Stimulated activated naive CD8-positive, alpha-beta T cell treated with anti-CD3 and anti-CD28 coated beads, Interleukin-15, Interleukin-2, amounts not matched to agents 100 ng/mL and 50 ng/mL, for 24 hours (primary cell): ENCODE measurements around the gene ASPDH.
"Not testable (repeated sequence)": the region's sequence is repeated elsewhere in the genome, so short reads cannot be mapped to it uniquely, and the experiment has no call there.

Source experiments
- H3K27ac Mint-ChIP-seq: one replicate; pipeline ENCODE4 v1.8.0; 2021; ENCODE audit warnings: mild to moderate bottlenecking, mixed read lengths
- H3K27me3 Mint-ChIP-seq: one replicate; pipeline ENCODE4 v1.8.0; 2021; ENCODE audit warnings: mixed read lengths
- H3K36me3 Mint-ChIP-seq: one replicate; pipeline ENCODE4 v1.8.0; 2021; ENCODE audit warnings: low read depth, mixed read lengths
- H3K4me1 Mint-ChIP-seq: one replicate; pipeline ENCODE4 v1.8.0; 2021; ENCODE audit warnings: low read depth, mixed read lengths
- H3K4me3 Mint-ChIP-seq: one replicate; pipeline ENCODE4 v1.8.0; 2021; ENCODE audit warnings: mild to moderate bottlenecking, mixed read lengths
- H3K9me3 Mint-ChIP-seq: one replicate; pipeline ENCODE4 v1.8.0; 2021; ENCODE audit warnings: mixed read lengths

The ASPDH gene

GRCh38 chr19:50532952-50533351 is 19.2 kb upstream of the ASPDH start:
- Mint-ChIP-seq H3K4me3 (no peak overlapping the region), H3K4me1 (peaks cover 6% of the 10 kb centered on the region), H3K36me3 (no peaks in the 10 kb centered on the region), H3K27me3 (peaks cover 22% of the 10 kb centered on the region), H3K9me3 (peaks cover 16% of the 10 kb centered on the region), H3K27ac (no peak overlapping the region)

DNA sequence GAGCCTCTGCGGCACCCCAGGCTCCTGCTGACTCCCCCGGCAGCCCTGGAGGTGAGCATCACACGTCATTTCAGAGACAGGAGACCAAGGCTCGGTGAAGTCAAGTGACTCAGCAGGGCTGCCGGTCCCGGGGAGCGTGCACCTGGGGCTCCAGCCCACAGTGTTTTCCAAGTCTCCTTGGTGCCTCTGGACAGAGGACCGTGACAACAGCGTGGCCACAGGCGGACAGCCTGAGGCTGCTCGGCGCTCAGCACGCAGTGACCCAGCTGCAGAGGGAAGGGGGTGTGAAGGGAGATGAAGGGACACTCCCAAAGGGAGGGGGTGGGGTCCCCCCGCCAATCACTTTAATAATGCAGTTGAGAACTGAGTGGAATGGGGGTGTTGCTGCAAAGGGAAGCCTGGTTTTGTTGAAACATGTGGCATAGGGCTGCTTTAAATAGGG is 17.5 kb upstream of the ASPDH start:
- H3K27me3 Mint-ChIP-seq = peaks cover 22% of the 10 kb centered on the region
- H3K9me3 Mint-ChIP-seq = peaks cover 16% of the 10 kb centered on the region
- no peak overlapping the region for H3K4me3 Mint-ChIP-seq
- no peak overlapping the region for H3K27ac Mint-ChIP-seq
- no peaks in the 10 kb centered on the region for H3K36me3 Mint-ChIP-seq
- peaks cover 3% of the 10 kb centered on the region for H3K4me1 Mint-ChIP-seq

GRCh38 chr19:50528052-50528451 is 14.3 kb upstream of the ASPDH start:
- H3K36me3 Mint-ChIP-seq, H3K27ac Mint-ChIP-seq, H3K9me3 Mint-ChIP-seq, H3K4me3 Mint-ChIP-seq, H3K4me1 Mint-ChIP-seq: not testable (repeated sequence)
- peaks cover 14% of the 10 kb centered on the region for H3K27me3 Mint-ChIP-seq

DNA sequence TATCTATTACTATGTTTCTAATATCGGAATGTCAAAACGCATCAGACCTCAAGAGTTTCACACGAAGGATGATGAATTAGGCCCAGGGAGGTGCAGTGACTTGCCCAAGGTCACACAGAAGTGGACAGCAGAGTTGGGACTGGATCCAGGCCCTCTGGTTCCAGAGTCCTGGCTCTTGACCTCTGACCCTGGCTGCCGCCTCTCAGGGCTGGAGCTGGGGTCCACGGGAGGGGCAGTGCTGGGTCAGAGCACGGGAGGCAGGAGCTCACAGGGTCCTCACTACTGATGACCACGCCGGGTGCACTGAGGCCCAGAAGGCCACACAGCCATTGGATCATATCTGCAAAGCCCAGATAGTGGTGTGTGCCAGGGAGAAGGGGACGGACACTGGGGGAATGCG is 9.2 kb upstream of the ASPDH start:
- no peaks in the 10 kb centered on the region for H3K4me1 Mint-ChIP-seq
- H3K9me3 Mint-ChIP-seq = no peaks in the 10 kb centered on the region
- no peaks in the 10 kb centered on the region for H3K27me3 Mint-ChIP-seq
- no peaks in the 10 kb centered on the region for H3K36me3 Mint-ChIP-seq
- H3K4me3 Mint-ChIP-seq = no peak overlapping the region
- H3K27ac Mint-ChIP-seq = no peak overlapping the region

- Mint-ChIP-seq H3K4me3 (no peak overlapping the region), H3K9me3 (no peaks in the 10 kb centered on the region), H3K27ac (no peak overlapping the region), H3K36me3 (no peaks in the 10 kb centered on the region), H3K27me3 (no peaks in the 10 kb centered on the region), H3K4me1 (no peaks in the 10 kb centered on the region)
Observed at GRCh38 chr19:50520822-50521465, 7.2 kb upstream of the ASPDH start.

GRCh38 chr19:50519006-50519575 is 5.4 kb upstream of the ASPDH start:
- peaks cover 4% of the 10 kb centered on the region for H3K27me3 Mint-ChIP-seq

GRCh38 chr19:50518091-50519005 is 4.6 kb upstream of the ASPDH start:
- Mint-ChIP-seq H3K36me3 (no peaks in the 10 kb centered on the region), H3K9me3 (no peaks in the 10 kb centered on the region), H3K27me3 (peaks cover 4% of the 10 kb centered on the region), H3K4me1 (no peaks in the 10 kb centered on the region), H3K4me3 (no peak overlapping the region), H3K27ac (no peak overlapping the region)

More at GRCh38 chr19:50519006-50519575, 5.4 kb upstream of the ASPDH start:
- H3K27ac Mint-ChIP-seq = no peak overlapping the region
- no peaks in the 10 kb centered on the region for H3K9me3 Mint-ChIP-seq
- no peaks in the 10 kb centered on the region for H3K36me3 Mint-ChIP-seq
- H3K4me1 Mint-ChIP-seq = no peaks in the 10 kb centered on the region
- no peak overlapping the region for H3K4me3 Mint-ChIP-seq

DNA sequence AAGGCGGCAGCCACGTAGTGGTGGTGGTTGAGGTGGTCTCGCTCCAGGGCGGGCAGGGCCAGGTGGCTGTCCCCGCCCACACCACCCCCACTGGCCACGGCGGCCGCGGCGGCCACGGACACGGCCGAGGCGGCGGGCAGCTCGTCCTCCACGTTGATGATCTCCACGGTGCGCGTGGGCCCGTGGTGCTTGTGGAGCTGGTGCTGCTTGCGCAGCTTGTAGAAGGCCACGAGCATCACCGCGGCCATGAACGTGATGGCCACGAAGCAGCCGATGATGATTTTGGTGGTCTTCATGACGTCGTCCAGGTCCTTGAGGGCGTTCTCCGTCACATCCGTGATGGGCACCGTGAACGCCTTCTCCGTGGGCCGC is 4.0 kb upstream of the ASPDH start:
- no peaks in the 10 kb centered on the region for H3K9me3 Mint-ChIP-seq
- H3K4me1 Mint-ChIP-seq = no peaks in the 10 kb centered on the region
- H3K4me3 Mint-ChIP-seq = no peak overlapping the region
- no peak overlapping the region for H3K27ac Mint-ChIP-seq
- H3K36me3 Mint-ChIP-seq = no peaks in the 10 kb centered on the region
- H3K27me3 Mint-ChIP-seq = peaks cover 4% of the 10 kb centered on the region

GRCh38 chr19:50516964-50517703 is 3.4 kb upstream of the ASPDH start:
- Mint-ChIP-seq H3K4me1 (no peaks in the 10 kb centered on the region), H3K27me3 (peaks cover 4% of the 10 kb centered on the region), H3K36me3 (no peaks in the 10 kb centered on the region), H3K27ac (no peak overlapping the region), H3K4me3 (no peak overlapping the region), H3K9me3 (no peaks in the 10 kb centered on the region)

GRCh38 chr19:50516456-50516855 is 2.7 kb upstream of the ASPDH start:
- Mint-ChIP-seq H3K27me3 (peaks cover 4% of the 10 kb centered on the region), H3K36me3 (no peaks in the 10 kb centered on the region), H3K9me3 (no peaks in the 10 kb centered on the region), H3K4me1 (peaks cover 5% of the 10 kb centered on the region), H3K27ac (no peak overlapping the region), H3K4me3 (no peak overlapping the region)

DNA sequence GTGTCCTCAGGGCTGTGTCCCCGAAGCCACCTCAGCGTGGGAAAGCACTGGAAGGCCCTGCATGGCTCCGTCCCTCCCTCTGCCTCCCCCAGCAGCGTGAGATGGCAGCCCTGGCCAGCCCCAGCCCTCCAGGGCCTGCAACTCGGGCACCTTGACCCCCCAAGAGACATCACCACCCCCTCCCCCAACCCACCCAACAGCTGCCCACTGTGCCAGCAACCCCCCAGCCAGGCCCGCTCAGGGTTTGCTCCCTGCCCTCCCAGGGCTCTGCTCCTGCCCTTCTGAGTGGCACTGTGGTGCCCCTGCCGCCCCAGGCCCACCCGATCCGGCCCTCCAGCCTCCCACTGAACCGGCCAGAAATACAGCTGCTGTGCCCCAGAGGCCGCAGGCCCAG is 1.5 kb upstream of the ASPDH start:
- Mint-ChIP-seq H3K27ac (no peak overlapping the region), H3K36me3 (no peaks in the 10 kb centered on the region), H3K4me1 (peaks cover 15% of the 10 kb centered on the region), H3K4me3 (no peak overlapping the region), H3K27me3 (peaks cover 4% of the 10 kb centered on the region), H3K9me3 (no peaks in the 10 kb centered on the region)

- H3K4me3 Mint-ChIP-seq = no peak overlapping the region
- peaks cover 4% of the 10 kb centered on the region for H3K27me3 Mint-ChIP-seq
- H3K4me1 Mint-ChIP-seq = peaks cover 16% of the 10 kb centered on the region
- H3K9me3 Mint-ChIP-seq = no peaks in the 10 kb centered on the region
- no peak overlapping the region for H3K27ac Mint-ChIP-seq
- H3K36me3 Mint-ChIP-seq = no peaks in the 10 kb centered on the region
Observed at GRCh38 chr19:50514346-50515167, 844 bp upstream of the ASPDH start.

GRCh38 chr19:50512999-50513745 is 541 bp downstream of the ASPDH start:
- Mint-ChIP-seq H3K27me3 (peaks cover 4% of the 10 kb centered on the region), H3K4me3 (no peak overlapping the region), H3K27ac (no peak overlapping the region), H3K4me1 (peaks cover 20% of the 10 kb centered on the region), H3K36me3 (no peaks in the 10 kb centered on the region), H3K9me3 (no peaks in the 10 kb centered on the region)
